Adrenal gland (tissue), 5 donors: ENCODE measurements around the gene DLGAP1.

Experiments used
- POLR2A ChIP-seq, 2 donors: fragments of 450-650 bp; IDR thresholded peaks; one replicate each; pipeline ENCODE4 v1.6.1; 2017; ENCODE audit warnings: antibody characterized with exemption in 2 of 2, mild to moderate bottlenecking in 2 of 2, moderate library complexity in 1 of 2
- TF ChIP-seq, protein P1 (sequence below), 6 experiments: fragments of 450-650 bp in 4 of 6; fragments of 200-600 bp in 2 of 6; sonication (generic) in 1 of 6; IDR thresholded peaks; 1 replicate in 5 of 6; 2 replicates in 1 of 6; pipeline versions ENCODE4 v1.5.1 to v1.8.0; 2016 to 2021; ENCODE audit warnings: antibody characterized with exemption in 6 of 6, mild to moderate bottlenecking in 2 of 6, moderate library complexity in 1 of 6
- donor health status: DM: no; HTN: no; CAD: no.

DNA sequence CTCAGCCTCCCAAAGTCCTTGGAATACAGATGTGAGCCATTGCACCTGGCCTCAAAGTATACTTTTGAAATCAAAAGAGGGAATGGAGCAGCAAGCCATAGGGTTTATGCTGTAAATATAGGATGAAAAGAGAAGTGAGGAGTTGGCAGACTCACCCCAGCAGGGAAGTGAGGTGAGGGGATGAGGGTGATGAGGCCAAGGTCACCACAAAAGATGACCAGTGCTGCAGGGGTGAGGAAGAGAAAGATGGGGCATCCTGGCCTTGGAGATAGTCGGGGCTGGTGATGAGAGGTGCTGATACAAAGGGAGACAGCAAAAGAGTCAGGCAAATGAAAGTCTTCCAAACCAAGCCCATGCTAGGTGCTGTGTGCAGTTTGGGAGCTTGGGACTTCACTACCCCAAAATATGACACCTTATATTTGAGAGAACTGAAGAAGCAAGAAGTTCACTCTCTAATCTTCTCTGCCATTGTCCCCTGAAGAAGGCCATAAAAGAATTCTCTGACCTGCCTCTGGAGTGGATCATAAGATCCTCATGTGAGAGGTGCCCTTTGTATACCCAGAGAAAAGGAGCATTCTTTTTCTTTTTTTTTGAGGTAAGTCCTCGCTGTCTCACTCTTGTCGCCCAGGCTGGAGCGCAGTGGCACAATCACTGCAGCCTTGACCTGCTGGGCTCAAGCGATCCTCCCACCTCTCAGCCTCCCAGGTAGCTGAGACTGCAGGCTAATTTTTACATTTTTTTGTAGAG, 974.1 kb downstream of the DLGAP1 start:
- no peak for TF ChIP-seq POLR2A (IDR thresholded peaks at IDR 0.05)
- TF ChIP-seq, protein P1, sequence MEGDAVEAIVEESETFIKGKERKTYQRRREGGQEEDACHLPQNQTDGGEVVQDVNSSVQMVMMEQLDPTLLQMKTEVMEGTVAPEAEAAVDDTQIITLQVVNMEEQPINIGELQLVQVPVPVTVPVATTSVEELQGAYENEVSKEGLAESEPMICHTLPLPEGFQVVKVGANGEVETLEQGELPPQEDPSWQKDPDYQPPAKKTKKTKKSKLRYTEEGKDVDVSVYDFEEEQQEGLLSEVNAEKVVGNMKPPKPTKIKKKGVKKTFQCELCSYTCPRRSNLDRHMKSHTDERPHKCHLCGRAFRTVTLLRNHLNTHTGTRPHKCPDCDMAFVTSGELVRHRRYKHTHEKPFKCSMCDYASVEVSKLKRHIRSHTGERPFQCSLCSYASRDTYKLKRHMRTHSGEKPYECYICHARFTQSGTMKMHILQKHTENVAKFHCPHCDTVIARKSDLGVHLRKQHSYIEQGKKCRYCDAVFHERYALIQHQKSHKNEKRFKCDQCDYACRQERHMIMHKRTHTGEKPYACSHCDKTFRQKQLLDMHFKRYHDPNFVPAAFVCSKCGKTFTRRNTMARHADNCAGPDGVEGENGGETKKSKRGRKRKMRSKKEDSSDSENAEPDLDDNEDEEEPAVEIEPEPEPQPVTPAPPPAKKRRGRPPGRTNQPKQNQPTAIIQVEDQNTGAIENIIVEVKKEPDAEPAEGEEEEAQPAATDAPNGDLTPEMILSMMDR (IDR thresholded peaks at IDR 0.05), result no peak
